Measurements from ENCODE around the gene EIF2B4. TPM values are rescaled to one million over a fixed set of nuclear protein-coding genes. Genes with fewer than 3 reads are reported as not detected.

Gene EIF2B4
- total RNA-seq, 1 donor from 2014 or later = 43.3 TPM

GRCh38 chr2:27412419-27413152 lies 42.4 kb upstream of the EIF2B4 start:
- DNase-seq (ENCODE audit: low read depth) (no peak), FAIRE-seq (no peak)
- H2AFZ ChIP-seq (ENCODE audit: low read depth, low read length) = no peak overlapping the region
- H3K27me3 ChIP-seq (ENCODE audit: insufficient read depth, low read length) = no peaks in the 10 kb centered on the region
- no peak overlapping the region for H3K9ac ChIP-seq (ENCODE audit: low read length)
- H3K4me2 ChIP-seq (ENCODE audit: low read length) = no peak overlapping the region
- H3K27ac ChIP-seq (ENCODE audit: low read depth, low read length) = no peak overlapping the region
- Mint-ChIP-seq H3K36me3 (ENCODE audit: low read depth, unreplicated experiment) (no peaks in the 10 kb centered on the region), H3K27ac (ENCODE audit: unreplicated experiment) (no peak overlapping the region), H3K9me3 (ENCODE audit: unreplicated experiment) (peaks cover 2% of the 10 kb centered on the region), H3K27me3 (ENCODE audit: low read depth, unreplicated experiment) (no peaks in the 10 kb centered on the region), H3K4me1 (ENCODE audit: low read depth, unreplicated experiment) (peaks cover 5% of the 10 kb centered on the region), H3K4me3 (ENCODE audit: unreplicated experiment) (no peak overlapping the region)
- no peaks in the 10 kb centered on the region for H3K9me3 ChIP-seq (ENCODE audit: insufficient read depth, low read depth, low read length)
- H3K79me2 ChIP-seq (ENCODE audit: insufficient read depth, low read length) = peaks cover 19% of the 10 kb centered on the region
- peaks cover 9% of the 10 kb centered on the region for H4K20me1 ChIP-seq (ENCODE audit: insufficient read depth, low read length)
- H3K4me1 ChIP-seq (ENCODE audit: insufficient read depth, low read length) = peaks cover 10% of the 10 kb centered on the region
- H3K4me3 ChIP-seq (ENCODE audit: insufficient read depth, low read depth, low read length) = no peak overlapping the region
- TF ChIP-seq, protein P1, sequence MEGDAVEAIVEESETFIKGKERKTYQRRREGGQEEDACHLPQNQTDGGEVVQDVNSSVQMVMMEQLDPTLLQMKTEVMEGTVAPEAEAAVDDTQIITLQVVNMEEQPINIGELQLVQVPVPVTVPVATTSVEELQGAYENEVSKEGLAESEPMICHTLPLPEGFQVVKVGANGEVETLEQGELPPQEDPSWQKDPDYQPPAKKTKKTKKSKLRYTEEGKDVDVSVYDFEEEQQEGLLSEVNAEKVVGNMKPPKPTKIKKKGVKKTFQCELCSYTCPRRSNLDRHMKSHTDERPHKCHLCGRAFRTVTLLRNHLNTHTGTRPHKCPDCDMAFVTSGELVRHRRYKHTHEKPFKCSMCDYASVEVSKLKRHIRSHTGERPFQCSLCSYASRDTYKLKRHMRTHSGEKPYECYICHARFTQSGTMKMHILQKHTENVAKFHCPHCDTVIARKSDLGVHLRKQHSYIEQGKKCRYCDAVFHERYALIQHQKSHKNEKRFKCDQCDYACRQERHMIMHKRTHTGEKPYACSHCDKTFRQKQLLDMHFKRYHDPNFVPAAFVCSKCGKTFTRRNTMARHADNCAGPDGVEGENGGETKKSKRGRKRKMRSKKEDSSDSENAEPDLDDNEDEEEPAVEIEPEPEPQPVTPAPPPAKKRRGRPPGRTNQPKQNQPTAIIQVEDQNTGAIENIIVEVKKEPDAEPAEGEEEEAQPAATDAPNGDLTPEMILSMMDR (IDR thresholded peaks at IDR 0.05; ENCODE audit: insufficient read depth, low read depth, low read length) = no peak
- no peak for TF ChIP-seq EZH2 (IDR thresholded peaks at IDR 0.05; ENCODE audit: insufficient read depth, low read length)
- no peaks in the 10 kb centered on the region for H3K36me3 ChIP-seq (ENCODE audit: insufficient read depth, low read length)

GRCh38 chr2:27409321-27410073 lies 39.4 kb upstream of the EIF2B4 start, which contains the start of gene PPM1G:
PPM1G (minus strand) TSS chr2:27409591; CDS start chr2:27409422, 169 bp downstream.
- H3K27me3 Mint-ChIP-seq (ENCODE audit: low read depth, unreplicated experiment) = no peaks in the 10 kb centered on the region
- Histone ChIP-seq H3K4me2 (ENCODE audit: low read length) (peak within 1 kb of the TSS; percentile 97), H4K20me1 (ENCODE audit: insufficient read depth, low read length) (peaks cover 31% of the 10 kb centered on the region), H2AFZ (ENCODE audit: low read depth, low read length) (peak within 1 kb of the TSS; percentile 97), H3K9me3 (ENCODE audit: insufficient read depth, low read depth, low read length) (no peaks in the 10 kb centered on the region), H3K4me3 (ENCODE audit: insufficient read depth, low read depth, low read length) (peak within 1 kb of the TSS; percentile 95), H3K79me2 (ENCODE audit: insufficient read depth, low read length) (peaks cover 50% of the 10 kb centered on the region), H3K36me3 (ENCODE audit: insufficient read depth, low read length) (no peaks in the 10 kb centered on the region), H3K9ac (ENCODE audit: low read length) (peak within 1 kb of the TSS; percentile 96), H3K4me1 (ENCODE audit: insufficient read depth, low read length) (peaks cover 13% of the 10 kb centered on the region), H3K27me3 (ENCODE audit: insufficient read depth, low read length) (no peaks in the 10 kb centered on the region), H3K27ac (ENCODE audit: low read depth, low read length) (peak within 1 kb of the TSS; percentile 80)
- H3K4me1 Mint-ChIP-seq (ENCODE audit: low read depth, unreplicated experiment) = peaks cover 12% of the 10 kb centered on the region
- peaks cover 2% of the 10 kb centered on the region for H3K9me3 Mint-ChIP-seq (ENCODE audit: unreplicated experiment)
- H3K27ac Mint-ChIP-seq (ENCODE audit: unreplicated experiment) = peak within 1 kb of the TSS; percentile 82
- peaks cover 2% of the 10 kb centered on the region for H3K36me3 Mint-ChIP-seq (ENCODE audit: low read depth, unreplicated experiment)
- FAIRE-seq = no peak
- peak; percentile 76 for DNase-seq (ENCODE audit: low read depth)
- TF ChIP-seq, protein P1 (IDR thresholded peaks at IDR 0.05; ENCODE audit: insufficient read depth, low read depth, low read length) = no peak
- TF ChIP-seq EZH2 (IDR thresholded peaks at IDR 0.05; ENCODE audit: insufficient read depth, low read length) = no peak
- peak within 1 kb of the TSS; percentile 93 for H3K4me3 Mint-ChIP-seq (ENCODE audit: unreplicated experiment)
